HK-2 (cell line): Measurements from ENCODE around the gene MRRF.

Source experiments
- DNase-seq: peaks from one replicate; pipeline ENCODE4 v3.0.0-alpha.2; 2018; ENCODE audit not compliant: unreplicated experiment

MRRF gene

GRCh38 chr9:122228568-122229484, 35.9 kb upstream of the MRRF start, which contains the start of gene LHX6:
Gene LHX6 (minus strand): TSS chr9:122228957. CDS start chr9:122228740, 217 bp downstream.
- peak; percentile 35 for DNase-seq

GRCh38 chr9:122229485-122229837, 35.2 kb upstream of the MRRF start:
- DNase-seq: no peak

GRCh38 chr9:122232796-122233306, 31.8 kb upstream of the MRRF start:
- no peak for DNase-seq

GRCh38 chr9:122234022-122234748, 30.5 kb upstream of the MRRF start:
- DNase-seq: no peak

GRCh38 chr9:122236681-122237080, 28.0 kb upstream of the MRRF start:
- no peak for DNase-seq

- no peak for DNase-seq
Measured at GRCh38 chr9:122239722-122240121, 25.0 kb upstream of the MRRF start.

- no peak for DNase-seq
Measured at GRCh38 chr9:122244349-122244748, 20.3 kb upstream of the MRRF start.

GRCh38 chr9:122246666-122247065, 18.0 kb upstream of the MRRF start:
- no peak for DNase-seq

- no peak for DNase-seq
Measured at GRCh38 chr9:122248448-122248865, 16.2 kb upstream of the MRRF start.

GRCh38 chr9:122251351-122251750, 13.3 kb upstream of the MRRF start:
- DNase-seq: no peak

- DNase-seq: no peak
Measured at GRCh38 chr9:122252796-122253195, 11.9 kb upstream of the MRRF start.

GRCh38 chr9:122254761-122255160, 9.9 kb upstream of the MRRF start:
- DNase-seq: no peak

- no peak for DNase-seq
Measured at GRCh38 chr9:122256206-122256605, 8.5 kb upstream of the MRRF start.

- DNase-seq: no peak
Measured at GRCh38 chr9:122258886-122259415, 5.7 kb upstream of the MRRF start.

- no peak for DNase-seq
Measured at GRCh38 chr9:122261469-122261881, 3.2 kb upstream of the MRRF start.

GRCh38 chr9:122262073-122262472, 2.6 kb upstream of the MRRF start:
- no peak for DNase-seq

GRCh38 chr9:122263699-122264349, 858 bp upstream of the MRRF start:
- no peak for DNase-seq

- no peak for DNase-seq
Measured at GRCh38 chr9:122265149-122265915, 650 bp downstream of the MRRF start.

GRCh38 chr9:122268041-122268814, 3.5 kb downstream of the MRRF start:
- DNase-seq: no peak

GRCh38 chr9:122274055-122274454, 9.4 kb downstream of the MRRF start:
- no peak for DNase-seq
